Muscle layer of duodenum (tissue), 2 donors: ENCODE data around the gene SPON1.

ENCODE experiments used
- H3K27ac ChIP-seq: one replicate; pipeline ENCODE4 v1.7.0; 2013; ENCODE audit warnings: mild to moderate bottlenecking, low read length
- H3K27me3 ChIP-seq: one replicate; pipeline ENCODE4 v1.7.0; 2013; ENCODE audit warnings: low read depth, mild to moderate bottlenecking, control low read depth, low read length
- H3K36me3 ChIP-seq, 2 donors: one replicate each; pipeline ENCODE4 v1.7.0; 2013; ENCODE audit warnings: low read length in 2 of 2, control low read depth in 1 of 2, mild to moderate bottlenecking in 1 of 2; ENCODE audit not compliant: insufficient read depth in 2 of 2, control insufficient read depth in 1 of 2
- H3K4me1 ChIP-seq, 2 donors: one replicate each; pipeline ENCODE4 v1.7.0; 2013; ENCODE audit warnings: low read length in 2 of 2, mild to moderate bottlenecking in 2 of 2, control low read depth in 1 of 2, moderate library complexity in 1 of 2; ENCODE audit not compliant: insufficient read depth in 2 of 2, control insufficient read depth in 1 of 2
- H3K4me3 ChIP-seq, 2 donors: one replicate each; pipeline ENCODE4 v1.7.0; 2013; ENCODE audit warnings: low read length in 2 of 2, low read depth in 1 of 2, mild to moderate bottlenecking in 1 of 2
- H3K9me3 ChIP-seq, 2 donors: one replicate each; pipeline ENCODE4 v1.7.0; 2013; ENCODE audit warnings: low read length in 2 of 2, control low read depth in 1 of 2, mild to moderate bottlenecking in 1 of 2; ENCODE audit not compliant: control insufficient read depth in 1 of 2
- donor health status: healthy.

SPON1 gene

DNA sequence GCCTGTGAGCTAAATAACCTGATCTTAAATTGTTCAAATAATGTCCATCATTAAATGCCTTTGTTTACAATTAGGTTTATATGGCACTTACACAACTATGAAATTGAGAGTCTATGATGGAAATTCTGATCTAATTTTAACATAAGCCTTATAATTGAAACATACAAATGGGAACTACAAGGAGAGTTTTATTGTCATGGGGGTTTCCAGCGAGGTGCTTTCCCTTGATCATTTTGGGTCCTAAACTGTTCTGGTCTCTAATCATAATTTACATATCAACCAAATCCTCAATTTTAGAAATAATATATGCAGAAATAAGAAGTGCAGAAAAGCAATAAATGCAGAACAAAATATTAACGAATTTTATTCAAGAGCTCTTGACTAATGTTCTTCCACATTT, 351.6 kb downstream of the SPON1 start:
- Histone ChIP-seq H3K36me3 (no peaks in the 10 kb centered on the region), H3K4me3 (no peak overlapping the region), H3K27ac (no peak overlapping the region), H3K27me3 (no peaks in the 10 kb centered on the region), H3K9me3 (no peaks in the 10 kb centered on the region), H3K4me1 (peaks cover 0 to 22% of the 10 kb centered on the region in 2 donors)

DNA sequence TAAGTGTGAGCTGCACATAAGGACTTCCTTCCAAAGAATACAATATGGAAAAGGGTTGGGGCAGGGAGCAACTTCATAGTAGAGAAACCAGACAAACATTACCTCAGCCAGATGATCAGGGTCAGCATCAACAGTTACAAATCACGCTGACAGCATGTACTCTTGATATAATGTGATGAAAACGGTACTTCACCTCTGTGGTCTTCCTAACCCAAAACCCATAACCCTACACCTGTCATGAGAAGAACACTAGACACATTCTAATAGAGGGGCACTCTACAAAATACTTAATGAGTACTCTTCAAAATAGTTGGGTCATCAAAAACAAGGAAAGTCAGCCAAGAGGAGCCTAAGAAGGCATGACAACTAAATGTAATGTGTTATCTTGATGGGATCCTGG, 352.6 kb downstream of the SPON1 start:
- Histone ChIP-seq H3K27me3 (no peaks in the 10 kb centered on the region), H3K27ac (no peak overlapping the region), H3K9me3 (no peaks in the 10 kb centered on the region), H3K36me3 (no peaks in the 10 kb centered on the region), H3K4me3 (no peak overlapping the region), H3K4me1 (peaks cover 0 to 22% of the 10 kb centered on the region in 2 donors)
